ENCODE results near the gene CORIN. TPM values are rescaled to one million over a fixed set of nuclear protein-coding genes. Genes with fewer than 3 reads are reported as not detected.
A peak's percentile ranks its signal among the peaks of the same experiment; 100 is the strongest.

Gene CORIN
- total and polyA plus RNA-seq, 2 of the 13 experiments (the other 11 are each of a cell fraction or from before 2014, with no cell fraction given), result 0.84 to 1.2 TPM

DNA sequence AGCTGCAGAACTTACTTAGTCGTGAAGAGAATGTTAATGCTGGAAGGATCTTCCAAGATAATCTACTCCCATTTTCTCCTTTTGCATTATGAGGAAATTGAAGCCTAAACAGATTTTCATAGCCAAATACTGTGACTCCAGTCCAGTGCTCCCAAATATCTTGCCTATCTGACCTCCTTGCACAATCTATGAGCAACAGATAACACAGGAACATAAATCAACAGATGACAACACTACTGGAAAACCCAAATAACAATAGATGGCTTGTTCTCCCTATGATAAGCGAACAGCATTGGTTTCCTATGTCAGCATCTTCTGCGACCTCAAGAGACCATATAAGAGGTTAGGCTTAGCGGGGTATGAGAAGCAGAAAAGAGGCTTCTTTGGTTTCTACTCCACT lies 88.0 kb downstream of the CORIN start (continued):
- TF ChIP-seq, protein P1, sequence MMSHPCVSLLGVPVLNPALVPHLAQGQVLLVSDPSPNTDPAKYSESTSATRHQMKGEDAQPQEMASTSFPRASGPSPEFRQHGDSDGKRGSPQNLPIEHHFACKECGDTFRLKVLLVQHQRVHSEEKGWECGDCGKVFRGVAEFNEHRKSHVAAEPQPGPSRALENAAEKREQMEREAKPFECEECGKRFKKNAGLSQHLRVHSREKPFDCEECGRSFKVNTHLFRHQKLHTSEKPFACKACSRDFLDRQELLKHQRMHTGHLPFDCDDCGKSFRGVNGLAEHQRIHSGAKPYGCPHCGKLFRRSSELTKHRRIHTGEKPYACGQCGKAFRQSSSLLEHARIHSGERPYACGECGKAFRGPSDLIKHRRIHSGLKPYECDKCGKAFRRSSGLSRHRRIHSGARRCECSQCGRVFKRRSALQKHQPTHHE (CRISPR knock-in tag; IDR thresholded peaks at IDR 0.05; ENCODE audit: borderline replicate concordance), result no peak
- TF ChIP-seq PLRG1 (conservative IDR thresholded peaks at IDR 0.05), result no peak
- TF ChIP-seq ZNF20 (CRISPR knock-in tag; IDR thresholded peaks at IDR 0.05), result no peak
- no peak for TF ChIP-seq TP53 (CRISPR knock-in tag; conservative IDR thresholded peaks at IDR 0.05)
- no peak for TF ChIP-seq ZNF790 (CRISPR knock-in tag; IDR thresholded peaks at IDR 0.05; ENCODE audit: borderline replicate concordance)

GRCh38 chr4:47749060-47749459 lies 88.8 kb downstream of the CORIN start:
- POLR2A ChIA-PET, result no interaction called here
- Histone ChIP-seq H3K4me1 (ENCODE audit: insufficient read depth, low read length) (peaks cover 24% of the 10 kb centered on the region), H4K20me1 (ENCODE audit: insufficient read depth, low read length) (no peaks in the 10 kb centered on the region), H3K27me3 (ENCODE audit: control insufficient read depth in 1 of 2, insufficient read depth in 2 of 2, low read length in 2 of 2) (no peaks in the 10 kb centered on the region), H3K36me3 (replicated peaks in 1 of 2; ENCODE audit: control insufficient read depth in 1 of 2, insufficient read depth in 2 of 2, low read length in 2 of 2) (no peaks in the 10 kb centered on the region), H3K27ac (ENCODE audit: extremely low read length, insufficient read depth, low read length) (no peak overlapping the region), H2AFZ (ENCODE audit: low read length) (no peak overlapping the region), H3K4me2 (ENCODE audit: low read depth, low read length) (no peak overlapping the region), H3K9ac (ENCODE audit: insufficient read depth, low read depth, low read length) (no peak overlapping the region), H3K9me3 (ENCODE audit: low read length) (no peaks in the 10 kb centered on the region), H3K4me3 (replicated peaks in 1 of 3; ENCODE audit: insufficient read depth in 1 of 3, low read depth in 2 of 3, low read length in 3 of 3) (no peak overlapping the region), H3K79me2 (ENCODE audit: insufficient read depth, low read length) (no peaks in the 10 kb centered on the region)
- ATAC-seq, result no peak; the same call in 2 of the 3 replicates
- 31% methylated on average over 1 of the region's 1 CpG for WGBS (ENCODE audit: low lambda C conversion rate)
- FAIRE-seq, result no peak
- intact Hi-C loops (cut with micrococcal nuclease; ENCODE audit: unreplicated experiment), result no loop called here
- CTCF ChIA-PET (ENCODE audit: low intra/inter-chr PET ratio, low total read pairs), result no interaction called here
- peak; percentile 3; the same call in 1 of the 2 replicates for TF ChIP-seq SMAD3 (CRISPR knock-in tag; IDR thresholded peaks at IDR 0.05)
- TF ChIP-seq ZNF280D (CRISPR knock-in tag; IDR thresholded peaks at IDR 0.05), result no peak
- TF ChIP-seq ZNF510 (CRISPR knock-in tag; IDR thresholded peaks at IDR 0.05; ENCODE audit: low read depth), result no peak
- no peak for TF ChIP-seq ZBTB8A (CRISPR knock-in tag; IDR thresholded peaks at IDR 0.05; ENCODE audit: borderline replicate concordance, low read depth)
- DNase-seq (ENCODE audit: low spot score), result no peak
- no TSS peak for BruUV-seq (replicated peaks)
- in situ Hi-C loops (cut with HindIII; ENCODE audit: extremely low pct_ligation_motif_present, low pct_unique_long_range_greater_than_20kb), result no loop called here

All from HepG2 (cell line).